Mucosa of rectum (tissue), 2 donors: Measurements from ENCODE around the gene C22orf42.
"Not testable (repeated sequence)": the region's sequence is repeated elsewhere in the genome, so short reads cannot be mapped to it uniquely, and the experiment has no call there.

Experiments used
- H3K27ac ChIP-seq, 2 donors: one replicate each; pipeline ENCODE4 v1.7.0; 2013; ENCODE audit warnings: inconsistent platforms in 2 of 2, low read depth in 2 of 2, low read length in 2 of 2
- H3K27me3 ChIP-seq, 2 donors: one replicate each; pipeline ENCODE4 v1.7.0; 2013; ENCODE audit warnings: low read length in 2 of 2; ENCODE audit not compliant: control insufficient read depth in 2 of 2, insufficient read depth in 2 of 2
- H3K36me3 ChIP-seq, 2 donors: one replicate each; pipeline ENCODE4 v1.7.0; 2013; ENCODE audit warnings: low read length in 2 of 2; ENCODE audit not compliant: control insufficient read depth in 2 of 2, insufficient read depth in 2 of 2
- H3K4me1 ChIP-seq, 2 donors: one replicate each; pipeline ENCODE4 v1.7.0; 2013; ENCODE audit warnings: low read length in 2 of 2, mild to moderate bottlenecking in 1 of 2; ENCODE audit not compliant: control insufficient read depth in 2 of 2, insufficient read depth in 2 of 2
- H3K4me3 ChIP-seq, 2 donors: one replicate each; pipeline ENCODE4 v1.7.0; 2013; ENCODE audit warnings: low read length in 2 of 2
- H3K9ac ChIP-seq, 2 donors: one replicate each; pipeline ENCODE4 v1.7.0; 2013; ENCODE audit warnings: low read length in 2 of 2, low read depth in 1 of 2, mild to moderate bottlenecking in 1 of 2
- H3K9me3 ChIP-seq, 2 donors: one replicate each; pipeline ENCODE4 v1.7.0; 2013; ENCODE audit warnings: low read length in 2 of 2; ENCODE audit not compliant: control insufficient read depth in 2 of 2
- donor health status: healthy.
- donor health status: Normal muscosa, but diverticular disease.

Gene C22orf42

DNA sequence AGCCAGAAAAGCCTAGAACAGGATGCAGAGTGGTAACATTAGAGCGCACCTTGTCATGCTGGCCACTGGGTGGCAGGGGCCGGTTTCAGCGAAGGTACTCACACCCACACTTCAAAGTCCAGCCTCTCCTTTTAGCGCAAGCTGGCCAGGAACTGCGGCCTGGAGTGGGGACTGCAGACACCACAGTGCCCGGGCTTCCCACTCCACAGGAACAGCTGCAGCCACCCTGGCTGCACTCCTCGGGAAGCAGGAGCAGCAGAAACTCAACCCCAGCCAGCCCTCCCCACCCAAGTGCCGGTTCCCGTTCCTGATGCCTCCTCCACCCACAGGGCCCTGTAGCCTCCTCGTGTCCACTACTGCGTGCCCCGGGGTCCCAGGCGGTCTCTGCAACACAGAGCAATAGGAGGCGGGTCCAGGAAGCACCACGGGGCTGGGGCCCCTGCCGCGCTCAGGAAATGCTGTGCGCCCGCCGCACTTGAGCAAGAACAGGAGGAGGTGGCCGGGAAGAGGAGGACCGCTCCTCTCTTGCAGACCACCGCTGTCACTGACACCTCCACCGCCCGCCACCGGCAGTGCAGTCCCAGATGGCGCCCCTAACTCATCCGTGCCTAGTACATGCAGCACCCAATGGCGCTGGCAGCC, 43.6 kb upstream of the C22orf42 start:
- Histone ChIP-seq H3K36me3 (no peaks in the 10 kb centered on the region), H3K27me3 (peaks cover 2 to 11% of the 10 kb centered on the region in 2 donors), H3K27ac (no peak overlapping the region), H3K9me3 (no peaks in the 10 kb centered on the region), H3K4me1 (peaks cover 2 to 10% of the 10 kb centered on the region in 2 donors), H3K9ac (no peak overlapping the region), H3K4me3 (peak overlapping the region in 1 of 2 donors; percentile 21)

DNA sequence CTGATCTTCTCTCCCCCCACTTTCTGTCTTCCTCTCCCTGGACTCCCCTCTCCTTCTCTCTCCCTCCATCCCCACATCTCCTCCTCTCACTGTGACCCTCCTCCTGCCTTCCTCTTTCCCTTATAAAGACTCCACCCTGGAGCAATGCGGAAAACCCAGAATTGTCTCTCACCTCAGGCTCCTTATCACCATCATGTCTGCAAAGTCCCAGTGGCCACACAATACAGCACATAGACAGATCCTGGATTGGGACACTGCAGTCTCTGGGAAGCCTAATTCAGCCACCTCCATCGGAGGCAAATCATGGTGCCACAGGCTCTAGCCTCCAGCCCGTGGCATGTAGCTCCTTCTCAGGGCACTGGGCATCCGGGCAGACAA, 43.0 kb upstream of the C22orf42 start:
- Histone ChIP-seq H3K27me3 (peaks cover 2 to 11% of the 10 kb centered on the region in 2 donors), H3K4me1 (peaks cover 2 to 10% of the 10 kb centered on the region in 2 donors), H3K9ac (no peak overlapping the region), H3K4me3 (no peak overlapping the region), H3K27ac (no peak overlapping the region), H3K36me3 (no peaks in the 10 kb centered on the region), H3K9me3 (no peaks in the 10 kb centered on the region)

DNA sequence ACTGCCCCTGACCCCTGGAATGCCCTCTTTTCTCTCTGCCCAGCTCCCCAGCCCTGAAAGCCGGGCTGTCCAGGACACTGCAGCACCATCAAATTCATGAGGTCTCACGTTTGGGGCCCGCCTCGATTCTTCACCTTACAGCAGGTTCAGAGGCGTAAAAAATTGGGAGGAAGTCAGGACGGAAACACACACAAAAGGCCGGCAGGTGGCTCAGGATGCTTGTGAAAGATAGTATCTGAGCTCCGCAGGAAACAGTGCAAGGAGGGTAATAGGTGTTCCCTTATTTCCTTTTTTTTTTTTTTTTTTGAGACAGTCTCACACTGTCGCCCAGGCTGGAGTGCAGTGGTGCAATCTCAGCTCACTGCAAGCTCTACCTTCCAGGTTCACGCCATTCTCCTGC, 41.6 kb upstream of the C22orf42 start:
- H3K4me3 ChIP-seq, result no peak overlapping the region
- no peaks in the 10 kb centered on the region for H3K36me3 ChIP-seq
- no peak overlapping the region for H3K9ac ChIP-seq
- no peaks in the 10 kb centered on the region for H3K9me3 ChIP-seq
- H3K4me1 ChIP-seq, result peaks cover 2 to 10% of the 10 kb centered on the region in 2 donors
- H3K27ac ChIP-seq, result no peak overlapping the region
- peaks cover 7 to 11% of the 10 kb centered on the region in 2 donors for H3K27me3 ChIP-seq

DNA sequence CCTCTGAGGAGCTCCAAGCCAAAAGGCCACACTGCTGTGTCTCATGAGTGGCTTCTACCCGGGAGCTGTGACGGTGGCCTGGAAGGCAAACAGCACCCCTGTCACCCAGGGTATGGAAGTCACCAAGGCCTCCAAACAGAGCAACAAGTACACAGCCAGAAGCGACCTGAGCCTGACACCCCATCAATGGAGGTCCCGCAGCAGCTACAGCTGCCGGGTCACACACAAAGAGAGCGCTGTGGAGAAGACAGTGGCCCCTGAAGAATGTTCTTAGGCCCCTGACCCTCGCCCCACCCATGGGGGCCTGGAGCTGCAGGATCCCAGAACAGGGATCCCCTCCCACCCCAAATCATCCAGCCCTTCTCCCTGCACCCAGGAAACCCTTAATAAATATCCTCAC, 40.9 kb upstream of the C22orf42 start:
- no peaks in the 10 kb centered on the region for H3K9me3 ChIP-seq
- no peak overlapping the region for H3K9ac ChIP-seq
- peaks cover 2 to 10% of the 10 kb centered on the region in 2 donors for H3K4me1 ChIP-seq
- no peak overlapping the region for H3K4me3 ChIP-seq
- peaks cover 7 to 11% of the 10 kb centered on the region in 2 donors for H3K27me3 ChIP-seq
- no peaks in the 10 kb centered on the region for H3K36me3 ChIP-seq
- no peak overlapping the region for H3K27ac ChIP-seq

DNA sequence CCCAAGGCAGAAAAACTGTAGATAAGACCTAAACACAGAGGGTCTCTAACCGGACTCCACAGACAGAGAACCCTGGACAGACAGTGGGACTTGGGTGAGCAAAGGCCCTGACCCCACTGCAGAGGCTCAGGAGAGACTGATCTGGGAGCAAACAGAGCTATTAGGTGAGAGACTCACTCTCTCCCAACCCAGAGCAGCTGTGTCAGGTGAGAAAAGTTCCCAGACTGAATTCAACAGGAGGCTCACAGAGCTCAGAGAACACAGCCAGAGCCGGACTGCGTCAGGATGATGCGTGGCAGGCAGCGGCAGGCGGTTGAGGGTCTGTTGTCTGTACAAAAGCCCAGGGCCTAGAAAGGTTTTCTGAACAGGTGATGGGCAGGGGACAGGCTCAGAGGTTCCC, 40.2 kb upstream of the C22orf42 start:
- Histone ChIP-seq H3K9ac (no peak overlapping the region), H3K9me3 (no peaks in the 10 kb centered on the region), H3K4me1 (peaks cover 2 to 10% of the 10 kb centered on the region in 2 donors), H3K4me3 (no peak overlapping the region), H3K36me3 (no peaks in the 10 kb centered on the region), H3K27ac (no peak overlapping the region), H3K27me3 (peaks cover 7 to 11% of the 10 kb centered on the region in 2 donors)

DNA sequence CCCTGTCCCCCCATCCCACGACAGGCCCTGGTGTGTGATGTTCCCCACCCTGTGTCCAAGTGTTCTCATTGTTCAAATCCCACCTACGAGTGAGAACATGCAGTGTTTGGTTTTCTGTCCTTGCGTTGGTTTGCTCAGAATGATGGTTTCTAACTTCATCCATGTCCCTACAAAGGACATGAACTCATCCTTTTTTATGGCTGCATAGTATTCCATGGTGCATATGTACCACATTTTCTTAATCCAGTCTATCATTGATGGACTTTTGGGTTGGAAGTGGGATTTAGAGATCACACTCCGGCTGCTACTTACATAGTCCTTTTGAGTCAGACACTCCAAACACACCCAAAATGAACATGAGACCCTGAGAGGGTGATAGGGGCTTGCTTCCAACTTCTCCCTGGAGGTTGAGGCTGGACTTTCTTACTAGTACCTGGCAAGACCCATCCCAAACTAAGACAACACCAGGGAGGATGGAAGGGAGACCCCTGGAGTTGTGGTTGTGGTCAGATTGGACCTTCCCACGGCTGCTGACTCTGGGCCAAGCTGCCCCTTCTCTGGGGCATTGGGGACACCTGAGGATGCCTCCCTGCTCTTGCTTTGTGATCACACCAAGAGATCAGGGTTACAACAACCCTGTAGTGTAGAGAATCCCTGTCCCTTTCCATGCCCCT, 38.6 kb upstream of the C22orf42 start:
- H3K4me3 ChIP-seq, H3K36me3 ChIP-seq, H3K9me3 ChIP-seq, H3K9ac ChIP-seq, H3K4me1 ChIP-seq, H3K27ac ChIP-seq, H3K27me3 ChIP-seq: not testable (repeated sequence)

DNA sequence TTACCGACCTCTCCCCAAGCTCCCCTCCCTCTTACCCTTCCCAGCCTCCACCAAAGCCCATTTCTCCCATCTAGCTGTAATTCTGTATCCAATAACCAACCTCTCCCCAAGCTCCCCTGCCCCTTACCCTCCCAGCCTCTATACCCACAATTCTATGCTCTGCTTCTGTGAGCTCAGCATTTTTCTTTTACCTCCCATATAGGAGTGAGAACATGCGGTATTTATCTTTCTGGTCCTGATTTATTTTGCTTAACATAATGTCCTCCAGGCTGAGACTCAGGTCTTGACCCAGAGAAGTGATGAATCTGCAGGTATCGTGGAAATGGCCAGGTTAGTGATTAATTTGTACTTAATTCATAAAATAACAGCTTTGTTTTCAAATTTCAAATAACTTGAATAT, 36.8 kb upstream of the C22orf42 start:
- not testable (repeated sequence) for H3K27ac ChIP-seq, H3K9me3 ChIP-seq, H3K36me3 ChIP-seq, H3K9ac ChIP-seq, H3K27me3 ChIP-seq, H3K4me3 ChIP-seq, H3K4me1 ChIP-seq

DNA sequence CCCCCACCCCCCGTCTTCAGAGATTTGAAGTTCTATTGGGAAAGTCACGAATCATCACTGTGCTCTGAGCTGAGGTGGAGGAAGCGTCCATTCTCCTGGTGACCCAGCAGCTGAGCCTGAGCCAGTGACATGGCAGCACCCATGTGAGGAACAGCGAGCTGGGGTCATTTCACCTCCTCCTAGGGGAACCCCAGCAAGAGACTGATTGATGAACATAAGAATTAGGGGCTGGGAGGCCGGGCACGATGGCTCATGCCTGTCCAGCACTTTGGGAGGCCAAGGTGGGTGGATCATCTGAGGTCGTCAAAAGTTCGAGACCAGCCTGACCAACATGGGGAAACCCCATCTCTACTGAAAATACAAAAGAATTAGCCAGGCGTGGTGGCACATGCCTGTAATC, 34.2 kb upstream of the C22orf42 start:
- H3K36me3 ChIP-seq, H3K4me1 ChIP-seq, H3K27ac ChIP-seq, H3K4me3 ChIP-seq, H3K27me3 ChIP-seq, H3K9me3 ChIP-seq, H3K9ac ChIP-seq: not testable (repeated sequence)

DNA sequence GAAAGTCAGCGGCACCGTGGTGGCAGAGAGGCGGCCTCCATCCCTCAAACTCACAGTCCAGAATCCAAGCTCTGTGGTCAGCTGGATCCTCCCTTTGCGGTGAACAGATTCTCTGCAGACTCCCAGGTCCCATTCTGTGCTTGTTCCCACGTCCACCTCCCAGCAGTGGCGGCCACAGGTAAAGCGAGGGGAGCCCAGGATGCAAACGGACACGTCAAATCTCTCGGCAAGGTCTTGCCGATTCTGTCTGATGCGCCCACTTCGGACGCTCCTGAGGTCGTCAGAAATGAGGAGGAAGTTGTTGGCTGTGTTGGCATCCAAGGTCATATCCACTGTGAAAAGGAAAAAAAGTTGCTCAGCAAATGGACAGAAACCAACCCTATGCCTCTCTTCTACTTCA, 31.9 kb upstream of the C22orf42 start:
- H3K36me3 ChIP-seq, H3K27ac ChIP-seq, H3K9ac ChIP-seq, H3K9me3 ChIP-seq, H3K27me3 ChIP-seq, H3K4me1 ChIP-seq, H3K4me3 ChIP-seq: not testable (repeated sequence)

DNA sequence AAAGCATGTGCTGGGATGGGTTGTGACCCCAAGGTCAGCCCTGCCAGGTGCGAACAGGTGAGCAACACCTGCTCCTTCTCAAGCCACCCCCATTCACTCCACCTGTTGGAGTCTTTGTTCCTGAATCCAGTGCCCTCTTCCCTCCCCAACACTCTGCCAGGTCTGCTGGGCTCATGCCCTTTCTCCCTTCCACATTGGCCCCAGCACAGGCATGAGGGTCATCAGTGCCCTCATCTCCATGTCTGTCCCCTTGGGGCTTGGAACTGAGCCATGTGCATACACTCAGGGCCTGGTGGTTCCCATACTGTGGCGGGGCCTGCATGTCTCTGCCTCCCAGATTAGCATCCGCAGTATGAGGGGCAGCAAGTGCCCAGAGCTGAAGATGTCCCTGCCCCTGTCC, 26.7 kb upstream of the C22orf42 start:
- H3K9ac ChIP-seq, result no peak overlapping the region
- H3K9me3 ChIP-seq, result no peaks in the 10 kb centered on the region
- no peaks in the 10 kb centered on the region for H3K4me1 ChIP-seq
- no peaks in the 10 kb centered on the region for H3K36me3 ChIP-seq
- no peak overlapping the region for H3K27ac ChIP-seq
- peaks cover 0 to 3% of the 10 kb centered on the region in 2 donors for H3K27me3 ChIP-seq
- no peak overlapping the region for H3K4me3 ChIP-seq
